Stimulated activated CD8-positive, alpha-beta memory T cell treated with anti-CD3 and anti-CD28 coated beads, Interleukin-4, amount 100 ng/mL, for 24 hours (primary cell): ENCODE data around the gene TNFRSF11A.

Experiments
- DNase-seq: peaks from one replicate; pipeline ENCODE4 v3.0.0-alpha.2; 2020; ENCODE audit warnings: low read depth

TNFRSF11A gene

DNA sequence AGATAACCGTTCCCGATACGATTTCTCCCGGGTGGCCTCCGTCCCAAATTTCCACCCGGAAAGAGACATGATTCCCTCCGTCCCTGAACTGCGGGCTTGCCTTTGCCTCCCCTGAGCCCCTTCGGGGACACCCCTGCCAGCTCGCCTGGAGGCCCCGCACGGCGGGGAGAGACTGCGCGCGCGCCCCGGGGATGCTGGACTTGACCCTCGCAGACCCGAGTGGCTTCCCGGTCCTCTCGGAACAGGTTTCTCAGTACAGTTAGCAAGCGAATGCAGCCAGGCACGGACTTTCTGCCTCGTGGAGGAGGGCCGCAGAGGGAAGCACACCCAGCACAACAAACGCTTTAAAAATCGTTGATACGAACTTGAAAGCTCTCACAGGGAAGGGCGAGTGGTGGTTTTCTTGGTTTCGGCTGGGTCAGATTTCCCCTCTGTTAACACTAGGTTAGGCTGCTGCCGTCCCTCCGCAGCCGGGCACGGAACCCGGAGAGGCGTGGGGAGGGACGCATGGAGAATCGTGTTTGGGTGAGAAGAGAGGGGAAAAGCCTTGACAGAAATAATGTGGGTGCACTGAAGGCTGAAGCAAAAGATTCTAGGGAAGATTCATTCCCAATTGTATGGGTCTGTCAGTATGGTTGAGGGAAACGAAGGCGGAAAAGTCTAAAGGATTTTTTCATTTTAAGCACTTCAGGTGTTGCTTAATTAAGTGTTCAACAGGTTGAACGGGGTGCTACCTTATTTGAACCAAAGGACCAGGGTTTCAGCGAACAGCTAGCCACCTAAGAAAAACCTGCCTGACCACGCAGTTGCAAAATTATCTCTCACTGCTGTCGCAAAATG is 916 bp downstream of the TNFRSF11A start:
- DNase-seq, result no peak

DNA sequence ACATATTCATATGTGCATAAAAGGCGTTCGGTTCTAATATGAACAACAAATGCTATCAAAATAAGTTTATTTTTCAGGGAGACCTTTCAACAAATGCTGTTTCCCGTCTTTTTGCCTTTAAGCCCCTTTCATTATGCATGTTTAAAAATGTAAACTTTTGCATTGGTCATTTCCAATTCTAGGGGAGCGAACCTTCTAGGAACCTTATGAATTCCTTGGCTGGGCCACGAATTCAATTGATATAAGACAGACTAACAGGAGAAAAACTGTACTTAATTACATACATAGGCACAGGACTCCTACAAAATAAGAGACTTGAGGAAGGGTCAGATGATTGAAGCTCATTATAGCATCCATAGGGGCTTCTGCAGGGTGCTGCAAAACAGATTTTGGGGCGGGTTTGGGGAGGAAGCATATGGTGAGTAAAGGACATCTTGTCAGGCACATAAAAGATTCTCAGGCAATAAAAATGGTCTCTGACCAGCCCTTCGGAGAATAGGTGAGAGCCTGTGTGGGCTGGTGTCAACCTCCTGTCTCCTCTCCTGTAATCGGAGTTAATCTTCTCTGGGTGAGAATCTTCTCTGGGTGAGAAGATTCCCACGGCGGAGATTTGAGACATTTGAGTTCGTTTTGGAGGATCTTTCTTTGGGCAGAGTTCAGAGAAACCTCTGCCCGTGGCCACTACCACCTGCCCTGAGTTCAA is 1.7 kb downstream of the TNFRSF11A start:
- no peak for DNase-seq

DNA sequence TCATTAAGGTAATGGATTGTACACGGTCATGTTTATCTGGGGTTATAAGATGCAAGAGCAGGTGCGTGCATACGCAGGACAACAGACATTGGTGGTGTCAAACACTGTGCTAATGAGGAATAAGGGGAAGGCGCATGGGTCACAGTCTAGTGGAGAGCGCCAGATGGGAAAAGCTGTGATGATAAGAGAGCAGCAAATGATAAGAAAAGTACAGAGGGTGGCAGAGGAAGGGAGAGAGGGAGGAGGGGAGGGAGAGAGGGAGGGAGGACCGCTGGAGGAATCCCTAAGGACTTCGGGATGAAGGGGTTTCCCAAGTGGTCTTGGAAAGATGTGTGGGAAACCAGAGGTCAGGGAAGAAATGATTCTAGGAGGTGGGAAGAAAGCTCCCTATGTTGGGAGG is 2.9 kb downstream of the TNFRSF11A start:
- no peak for DNase-seq

DNA sequence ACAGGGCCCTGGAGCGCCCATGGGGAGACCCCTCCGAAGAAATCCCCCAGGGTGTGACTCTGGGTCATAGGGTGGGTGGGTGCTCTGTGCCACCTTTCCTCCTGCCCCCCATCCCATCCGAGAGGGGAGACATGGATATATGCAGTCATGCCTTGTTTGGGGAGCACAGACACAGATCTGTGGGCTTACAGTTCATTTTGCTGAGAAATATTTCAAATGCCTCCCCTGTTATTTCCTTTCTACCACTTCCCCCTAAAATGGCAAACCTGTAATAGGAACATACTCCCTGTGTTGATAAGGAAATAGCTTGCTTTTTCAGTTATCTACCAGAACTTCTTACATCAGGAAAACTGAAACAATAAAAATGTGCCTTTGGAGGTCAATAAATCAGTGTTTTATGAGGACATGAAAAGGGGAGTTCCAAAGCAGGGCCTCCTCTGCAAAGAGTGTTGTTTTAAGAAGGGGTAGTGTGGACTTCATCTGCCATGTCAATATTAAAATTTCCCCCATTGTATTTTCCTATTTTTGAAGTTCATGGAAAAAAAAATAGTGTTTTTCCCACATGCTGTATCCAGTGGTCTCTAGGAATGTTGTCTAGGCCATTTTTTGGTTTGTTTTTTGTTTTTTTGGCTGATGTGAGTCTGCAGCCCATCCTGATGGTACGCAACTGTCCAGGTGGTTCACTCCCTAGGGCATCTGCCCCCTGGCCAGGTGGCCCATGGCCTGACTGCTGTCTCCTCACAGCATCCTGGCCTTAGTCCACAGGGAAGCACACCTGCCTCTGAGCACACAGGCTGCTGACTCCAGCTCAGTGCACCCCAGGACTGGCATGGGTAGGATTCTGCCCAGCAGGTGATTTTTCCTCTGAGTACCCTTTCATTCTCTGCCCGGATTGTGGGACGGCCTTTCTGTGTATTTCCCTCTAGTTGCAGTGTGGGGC is 3.7 kb downstream of the TNFRSF11A start:
- no peak for DNase-seq

DNA sequence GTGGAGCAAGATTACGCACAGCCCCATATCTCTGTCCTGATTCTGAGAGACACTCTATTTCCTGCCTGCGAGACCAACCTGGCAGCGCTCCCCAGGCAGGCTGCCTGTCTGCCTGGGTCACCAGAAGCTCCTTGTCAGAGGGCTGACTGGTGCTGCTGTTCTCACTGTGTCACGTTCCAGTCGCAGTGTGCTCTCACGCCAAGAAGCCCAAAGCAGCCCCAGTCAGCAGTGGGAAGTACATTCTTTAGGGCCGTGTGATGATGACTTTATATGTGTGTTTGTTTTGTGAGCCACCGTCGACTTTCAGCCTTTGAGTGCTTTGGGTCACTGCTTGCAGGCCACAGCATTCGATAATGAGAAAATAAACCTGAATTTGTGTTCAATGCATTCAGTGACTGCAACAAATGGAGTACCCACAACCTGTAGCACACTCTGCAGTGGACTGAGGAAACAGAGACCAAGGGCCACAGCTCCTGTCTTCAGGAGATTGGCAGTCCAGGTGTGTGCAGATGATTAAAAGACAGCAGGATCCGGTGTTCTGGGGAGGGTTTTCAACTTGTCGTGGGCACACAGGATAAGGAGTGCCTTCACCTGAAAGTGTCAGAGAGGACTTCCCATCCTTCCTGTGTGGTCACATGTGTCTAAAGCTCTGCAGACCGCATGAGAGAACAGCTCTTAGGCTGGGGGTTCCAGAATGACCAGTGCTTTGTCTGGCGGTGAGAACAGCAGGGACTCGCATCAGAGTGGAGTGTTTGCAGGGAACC is 4.8 kb downstream of the TNFRSF11A start:
- peak; percentile 19 for DNase-seq

DNA sequence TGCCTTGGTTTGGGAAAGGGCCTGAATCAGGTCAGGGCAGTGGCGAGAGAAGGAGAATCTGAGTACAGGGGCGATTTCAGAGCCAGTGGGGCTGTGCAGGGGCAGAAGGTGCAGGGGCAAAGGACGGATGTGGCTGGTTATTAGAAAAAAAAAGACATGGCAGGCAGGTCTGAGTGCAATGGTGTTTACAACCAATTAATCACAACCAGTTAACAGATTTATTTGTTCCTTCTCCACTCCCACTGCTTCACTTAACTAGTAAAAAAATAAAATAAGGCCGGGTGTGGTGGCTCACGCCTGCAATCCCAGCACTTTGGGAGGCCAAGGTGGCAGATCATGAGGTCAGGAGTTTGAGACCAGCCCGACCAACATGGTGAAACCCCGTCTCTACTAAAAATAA is 5.5 kb downstream of the TNFRSF11A start:
- no peak for DNase-seq

DNA sequence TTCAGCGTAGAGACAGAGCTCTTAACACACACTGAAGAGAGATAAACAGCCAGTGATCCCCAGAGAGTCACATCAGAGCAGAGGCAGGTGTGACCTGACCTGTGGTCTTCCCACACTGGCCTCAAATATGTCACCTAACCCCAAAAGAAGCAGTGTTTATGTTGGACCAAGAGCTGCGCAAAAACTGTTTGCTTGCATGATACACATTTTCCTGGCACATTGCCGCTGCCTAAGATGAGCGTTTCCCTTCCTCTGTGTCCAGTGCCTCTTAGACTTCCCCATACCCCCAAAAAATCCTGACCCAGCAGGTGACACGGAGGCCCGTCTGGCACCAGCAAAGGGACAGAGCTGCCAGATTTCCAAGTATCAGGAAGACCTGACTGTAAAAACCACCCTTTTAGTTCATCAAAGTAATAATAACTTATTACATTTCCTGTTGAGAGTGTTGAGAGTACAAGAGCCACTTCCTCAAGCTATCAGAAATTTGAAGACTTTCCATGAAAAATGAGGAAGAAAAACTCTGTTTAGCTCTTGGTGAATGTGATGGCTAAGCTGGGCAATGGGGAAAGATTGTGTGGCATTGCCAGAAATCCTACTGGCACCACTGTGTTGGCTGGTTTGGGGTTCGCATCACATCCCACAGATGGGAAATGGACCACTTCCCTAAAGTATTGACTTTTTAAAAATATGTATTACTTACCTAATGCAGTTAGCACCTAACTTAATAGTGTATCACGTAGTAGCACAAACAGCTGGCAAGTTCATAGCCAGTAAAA is 6.7 kb downstream of the TNFRSF11A start:
- DNase-seq, result no peak

DNA sequence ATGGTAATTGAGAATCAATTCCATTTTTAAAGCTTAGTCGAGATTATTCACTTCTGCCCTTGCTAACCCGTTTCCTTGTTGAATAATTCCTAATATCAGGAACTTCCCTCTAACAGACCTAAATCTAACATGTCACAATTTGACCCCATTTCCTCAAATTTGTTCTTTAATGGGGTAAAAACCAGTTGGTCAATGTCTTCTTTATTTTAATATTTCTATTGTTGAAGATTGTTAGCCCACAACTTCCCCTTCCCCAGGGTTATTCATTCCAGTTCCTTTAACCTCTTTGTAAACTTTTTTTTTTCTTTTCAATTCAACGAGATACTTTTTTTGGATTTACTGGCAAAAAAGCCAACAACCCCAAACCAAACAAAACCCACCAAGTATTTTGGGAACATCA is 7.3 kb downstream of the TNFRSF11A start:
- DNase-seq, result no peak

DNA sequence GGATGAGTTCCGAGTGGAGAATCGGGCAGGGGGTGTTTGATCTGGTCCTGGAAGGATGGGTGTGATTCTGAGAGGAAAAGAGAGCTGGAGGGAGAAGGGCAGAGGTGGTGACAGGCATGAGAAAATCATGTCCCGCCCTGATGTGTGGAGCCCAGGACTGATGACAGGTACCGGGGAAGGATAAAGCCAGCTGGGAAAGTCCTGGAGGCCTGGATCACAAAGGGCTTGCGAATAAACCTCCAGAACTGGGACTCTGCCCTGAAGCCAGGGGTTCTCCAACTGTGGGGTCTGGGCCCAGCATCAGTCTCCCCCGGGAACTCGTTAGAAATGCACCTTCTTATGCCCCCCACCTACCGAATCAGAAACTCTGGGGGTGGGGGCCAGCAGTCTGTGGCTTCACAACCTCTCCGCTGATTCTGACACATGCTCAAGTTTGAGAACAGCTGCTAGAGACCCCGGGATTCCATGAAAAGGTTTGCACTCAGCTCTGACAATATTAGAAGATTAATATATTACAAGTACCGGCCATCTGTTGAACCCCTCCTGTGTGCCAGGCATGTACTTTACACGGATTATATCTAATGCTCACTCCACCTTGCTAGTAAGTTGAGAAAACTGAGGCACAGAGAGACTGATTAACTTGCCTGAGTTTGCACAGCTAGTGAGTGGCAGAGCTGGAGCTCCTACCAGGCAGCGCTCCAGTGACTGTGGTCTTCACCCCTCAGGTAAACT is 8.0 kb downstream of the TNFRSF11A start:
- no peak for DNase-seq

DNA sequence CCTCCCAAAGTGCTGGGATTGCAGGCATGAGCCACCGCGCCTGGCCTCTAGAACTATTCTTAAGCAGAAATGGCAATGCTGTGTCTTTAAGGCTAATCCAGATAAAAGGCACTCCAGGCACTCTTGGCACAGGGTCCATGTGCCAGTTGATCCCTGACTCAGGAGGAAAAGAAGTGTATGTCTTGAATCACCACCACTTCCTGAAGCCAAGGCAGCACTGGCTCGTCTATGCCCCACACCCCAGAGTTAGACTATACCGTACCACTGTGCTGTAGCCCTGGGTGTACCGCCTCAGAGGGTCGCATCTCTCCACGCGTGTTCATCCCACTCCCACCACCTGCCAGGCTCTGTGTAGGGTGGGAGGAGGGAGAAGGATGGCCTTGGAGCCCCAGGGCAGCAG is 9.0 kb downstream of the TNFRSF11A start:
- no peak for DNase-seq

DNA sequence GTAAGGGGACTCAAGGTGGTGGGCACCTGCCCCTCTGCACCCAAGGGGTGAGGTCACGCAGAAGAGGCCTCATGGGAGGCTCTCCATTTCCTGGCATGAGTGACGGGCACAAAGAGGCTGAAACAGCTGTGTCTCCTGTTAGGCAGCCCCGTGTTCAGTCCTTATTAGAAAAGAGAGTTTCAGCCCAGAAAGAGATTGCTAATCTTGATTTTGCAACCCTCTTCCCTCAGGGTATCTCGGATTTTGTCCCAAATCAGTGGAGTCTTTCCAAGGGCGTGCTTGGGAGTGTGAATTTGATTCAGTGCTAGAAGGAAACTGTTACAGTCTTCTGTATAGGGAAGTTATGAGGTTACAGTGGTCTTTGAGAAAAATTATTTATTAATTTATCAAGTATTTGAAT is 10.4 kb downstream of the TNFRSF11A start:
- no peak for DNase-seq

DNA sequence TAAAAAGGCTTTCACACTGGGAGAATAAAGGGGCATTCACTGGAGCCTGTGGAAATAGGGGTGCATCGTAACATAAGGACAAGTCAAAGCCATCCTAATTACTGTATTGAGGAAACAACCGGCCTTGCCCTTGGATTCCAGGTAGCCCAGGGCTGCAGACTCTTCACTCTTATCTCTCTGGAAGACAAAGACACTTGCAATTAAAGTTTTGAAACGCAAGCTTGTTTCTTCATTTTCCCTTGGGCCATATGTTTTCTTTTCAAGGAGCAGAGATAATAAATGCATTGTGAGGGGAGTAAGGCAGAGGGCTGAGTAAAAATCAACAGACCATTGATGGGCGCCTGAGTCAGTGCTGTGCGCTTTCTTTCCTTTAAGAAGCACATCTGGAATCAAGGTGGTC is 11.5 kb downstream of the TNFRSF11A start:
- no peak for DNase-seq

DNA sequence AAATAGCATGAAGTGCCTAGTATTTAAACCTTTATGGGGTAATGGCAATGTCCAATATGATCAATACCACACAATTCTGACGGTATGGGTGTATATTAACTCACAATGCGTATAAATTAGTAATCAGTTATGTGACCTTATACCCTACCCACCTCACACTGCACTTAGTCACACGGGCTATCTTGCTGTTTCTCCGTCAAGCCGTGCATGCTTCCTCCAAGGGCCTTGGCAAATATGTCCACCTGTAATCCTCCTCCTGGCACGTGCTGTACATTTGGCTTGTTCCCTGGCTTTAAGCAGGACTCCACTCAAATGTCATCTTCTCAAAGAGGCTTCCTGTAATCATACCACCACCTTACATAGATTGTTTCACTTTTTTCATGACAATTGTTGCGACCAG is 12.2 kb downstream of the TNFRSF11A start:
- DNase-seq, result no peak

DNA sequence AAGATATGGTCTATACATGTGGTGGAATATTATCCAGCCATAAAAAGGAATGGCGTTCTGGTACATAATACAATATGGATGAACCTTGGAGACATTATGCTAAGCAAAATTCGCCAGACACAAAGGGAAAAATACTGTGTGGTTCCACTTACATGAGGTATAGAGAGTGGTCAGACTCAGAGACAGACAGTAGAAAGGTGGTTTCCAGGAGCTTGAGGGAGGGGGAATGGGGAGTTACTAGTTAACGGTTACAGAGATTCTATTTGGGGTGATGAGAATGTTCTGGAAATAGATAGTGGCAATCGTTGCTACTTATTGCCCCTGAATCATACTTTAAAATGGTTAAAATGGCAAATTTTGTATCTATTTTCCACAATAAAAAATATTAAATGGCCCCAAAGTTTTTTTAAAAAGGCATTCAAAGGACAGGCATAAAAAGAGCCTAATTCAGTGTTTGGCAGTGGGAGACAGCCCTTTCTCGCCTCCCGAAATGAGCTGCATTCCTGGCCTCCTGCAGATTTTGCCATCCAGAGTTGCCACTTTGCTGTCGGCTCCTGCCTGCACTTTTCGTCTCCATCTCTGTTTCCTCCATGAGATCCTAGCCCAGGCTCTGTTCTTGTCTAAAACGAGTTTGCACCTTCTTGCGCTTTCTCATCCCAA is 13.5 kb downstream of the TNFRSF11A start:
- no peak for DNase-seq

DNA sequence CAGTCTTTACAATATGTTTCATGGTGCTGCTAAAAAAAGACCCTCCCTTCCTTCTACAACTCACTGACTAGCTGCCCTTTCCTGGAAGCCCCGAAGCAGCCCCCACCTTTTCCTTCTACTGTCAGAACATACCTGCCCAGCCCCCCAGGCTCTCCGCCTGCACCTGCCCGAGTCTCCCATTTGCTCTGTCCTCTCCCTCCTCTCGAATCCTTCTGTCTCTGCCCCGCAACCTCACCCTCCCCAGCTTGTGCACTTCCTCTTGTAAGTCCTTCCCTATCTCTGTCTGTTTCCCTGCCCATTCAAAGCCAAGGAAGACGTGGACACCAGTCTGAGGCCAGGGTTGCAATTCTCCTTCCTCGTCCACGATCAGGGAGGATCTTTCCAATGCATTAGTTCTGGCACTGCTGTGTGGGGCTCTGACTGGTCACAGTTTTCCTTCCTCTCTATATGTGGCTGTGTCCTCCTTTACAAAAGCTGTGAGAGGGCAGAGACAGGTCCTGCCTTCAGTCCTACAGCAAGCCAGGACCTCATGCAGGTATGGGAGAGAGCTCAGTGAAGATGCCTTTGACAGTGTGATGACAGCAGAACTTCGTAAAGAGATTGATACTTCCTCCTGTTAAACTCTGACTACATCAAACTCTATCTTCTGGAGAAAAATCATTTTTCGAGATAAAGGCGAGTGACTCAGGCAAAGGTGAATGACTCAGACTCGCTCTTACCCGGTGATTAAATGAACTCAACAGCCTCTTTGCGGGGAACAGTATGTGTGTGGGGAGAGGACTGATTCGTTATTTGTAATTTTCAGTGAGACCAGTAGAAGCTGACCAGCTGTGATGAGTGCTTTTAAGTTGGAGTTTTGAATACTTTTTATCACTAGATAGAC is 14.2 kb downstream of the TNFRSF11A start:
- no peak for DNase-seq

DNA sequence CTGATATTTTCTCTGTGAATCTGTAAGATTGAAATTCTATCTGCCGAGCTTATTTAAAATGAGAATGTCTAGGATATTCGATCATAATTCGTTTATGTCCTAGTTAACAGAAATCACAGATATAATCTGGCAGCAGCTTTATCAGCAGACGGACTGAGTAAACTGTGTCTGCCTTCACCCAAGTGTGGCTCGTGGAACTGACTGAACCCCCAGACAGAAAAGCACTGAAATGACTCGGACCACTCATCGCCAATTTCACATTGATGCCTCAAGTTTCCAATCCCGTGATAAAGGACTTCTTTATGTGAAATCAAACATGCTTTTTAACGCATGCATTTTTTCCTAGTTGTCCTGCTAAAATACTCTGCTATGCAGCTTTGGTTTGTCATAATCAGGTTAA is 15.9 kb downstream of the TNFRSF11A start:
- no peak for DNase-seq

DNA sequence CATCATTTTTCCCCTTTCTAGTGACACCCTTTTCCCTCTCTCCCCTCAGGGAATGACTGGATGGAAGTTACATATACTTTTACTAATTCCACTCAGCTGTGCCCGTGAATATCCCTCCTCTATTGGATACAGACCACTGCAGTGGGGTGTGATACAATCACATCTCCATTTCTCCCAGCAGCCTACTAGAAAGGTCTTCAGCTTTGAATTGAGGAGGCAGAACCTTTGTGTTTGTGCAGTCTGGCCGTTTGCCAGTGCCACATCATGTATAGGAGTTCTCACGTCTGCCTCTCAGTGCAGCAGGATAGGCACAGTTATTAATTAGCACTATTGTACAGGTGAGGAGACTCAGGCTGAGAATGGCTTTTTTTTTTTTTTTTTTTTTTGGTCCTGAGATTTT is 16.4 kb downstream of the TNFRSF11A start:
- DNase-seq, result no peak

DNA sequence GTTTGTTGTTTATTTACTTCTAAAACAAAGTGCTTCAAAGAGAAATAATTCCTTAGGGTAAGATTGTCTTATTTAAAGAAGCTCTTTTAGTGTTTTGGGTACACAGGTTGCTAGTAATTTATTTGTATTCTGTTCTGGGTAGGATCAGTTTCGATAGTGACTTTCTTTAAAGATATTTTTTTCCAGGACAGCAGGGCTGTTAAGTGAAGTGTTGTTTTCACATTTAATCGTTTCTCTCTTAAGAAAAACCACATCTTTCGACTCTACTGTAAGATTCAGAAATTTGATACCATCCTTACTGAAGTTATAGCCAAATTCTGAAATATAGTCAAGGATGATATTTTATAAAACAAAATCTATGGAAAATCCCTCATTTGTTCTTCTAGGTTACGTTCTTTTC is 17.8 kb downstream of the TNFRSF11A start:
- DNase-seq, result no peak

DNA sequence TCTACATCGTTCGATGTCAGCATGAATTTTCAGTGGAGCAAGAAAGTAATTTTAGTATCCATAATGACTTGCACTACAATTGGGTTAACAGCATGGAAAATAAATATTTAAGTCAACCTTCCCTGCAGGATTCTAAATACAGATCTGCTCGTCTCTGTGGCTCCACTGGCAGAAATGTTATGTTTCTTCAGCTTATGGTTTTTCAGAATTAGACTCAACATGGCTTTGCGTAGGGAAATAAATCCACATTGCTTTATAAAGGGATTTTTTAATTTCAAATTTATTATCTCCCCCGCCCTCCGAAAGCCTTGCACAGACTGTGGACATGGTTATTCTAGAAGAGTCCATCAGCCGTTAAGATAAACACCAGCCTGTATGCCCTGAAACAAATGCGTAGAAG is 18.2 kb downstream of the TNFRSF11A start:
- DNase-seq, result no peak
